Measurements from ENCODE around the gene NPTX1.

- TF ChIP-seq CTCF (IDR thresholded peaks at IDR 0.05) (no peak), EP300 (IDR thresholded peaks at IDR 0.05; ENCODE audit: low read depth) (no peak)
These were observed 9.4 kb upstream of the NPTX1 start for GRCh38 chr17:80485846-80486245.
